Hematopoietic multipotent progenitor cell (in vitro differentiated cells): ENCODE data around the gene MALRD1. TPM values are rescaled to one million over a fixed set of nuclear protein-coding genes. Genes with fewer than 3 reads are reported as not detected.

Source experiments
- DNase-seq, 3 donors: peaks; one replicate each; pipeline ENCODE4 v3.0.0-alpha.2; 2011 to 2015; ENCODE audit warnings: low read depth in 2 of 3, low spot score in 2 of 3
- total RNA-seq: library from RNA; depleted of rRNA; stranded (reverse); fragments of >200 nt; gene quantifications from one replicate; pipeline ENCODE4 v1.2.3, GENCODE V29; 2012

The MALRD1 gene
- total RNA-seq, 1 donor, result 35.5 TPM

DNA sequence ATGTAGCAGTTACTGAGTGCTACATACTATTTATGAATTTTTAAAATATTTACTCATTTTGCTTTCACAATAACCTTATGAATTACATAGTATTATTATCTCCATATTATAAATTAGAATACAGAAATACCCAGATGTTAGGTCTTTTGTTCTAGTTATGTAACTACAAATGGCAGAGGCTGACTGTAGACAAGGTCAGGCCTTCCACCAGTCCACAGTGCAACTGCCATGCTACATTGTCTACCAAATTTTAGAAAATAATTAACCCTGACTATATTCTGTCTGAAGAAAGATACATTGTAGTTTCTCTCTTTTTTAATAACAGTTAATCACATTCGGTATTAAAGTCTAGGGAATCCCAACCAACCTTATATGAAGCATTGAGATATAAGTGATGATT, 280.9 kb downstream of the MALRD1 start:
- no peak for DNase-seq

GRCh38 chr10:19332304-19332703, 283.7 kb downstream of the MALRD1 start:
- no peak for DNase-seq

GRCh38 chr10:19333631-19334030, 285.0 kb downstream of the MALRD1 start:
- DNase-seq, result no peak

DNA sequence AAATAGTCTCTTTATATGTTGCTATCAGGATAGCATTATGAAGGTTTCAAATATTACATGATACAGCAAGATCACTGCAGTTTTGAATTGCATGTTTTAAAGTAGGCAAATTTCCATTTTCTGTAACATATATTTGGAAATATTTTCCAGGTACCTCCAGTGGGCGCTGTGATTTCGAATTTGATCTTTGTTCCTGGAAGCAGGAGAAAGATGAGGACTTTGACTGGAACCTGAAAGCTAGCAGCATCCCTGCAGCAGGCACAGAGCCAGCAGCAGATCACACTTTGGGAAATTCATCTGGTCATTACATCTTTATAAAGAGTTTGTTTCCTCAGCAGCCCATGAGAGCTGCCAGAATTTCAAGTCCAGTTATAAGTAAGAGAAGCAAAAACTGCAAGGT, 299.0 kb downstream of the MALRD1 start:
- no peak for DNase-seq

GRCh38 chr10:19367176-19367575, 318.6 kb downstream of the MALRD1 start:
- DNase-seq, result no peak

DNA sequence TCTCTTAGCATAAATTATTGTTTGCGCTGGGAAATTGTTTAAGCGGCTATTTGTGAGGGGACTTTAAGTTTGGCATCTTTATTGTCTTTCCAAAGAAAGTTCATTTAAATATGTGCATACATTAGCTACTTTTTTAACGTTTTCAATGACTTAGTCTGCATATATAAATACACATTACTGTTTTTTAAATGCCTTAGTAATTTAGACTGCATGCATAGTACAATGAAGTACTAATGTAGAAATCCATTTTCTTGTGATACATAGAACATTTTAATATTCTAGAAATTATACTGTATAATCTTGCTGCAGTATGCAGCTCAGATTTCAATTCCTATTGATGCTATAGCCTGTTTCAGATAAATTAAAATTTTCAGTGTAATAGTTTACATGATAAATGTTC, 325.4 kb downstream of the MALRD1 start:
- DNase-seq, result no peak

- no peak for DNase-seq
Measured at GRCh38 chr10:19385846-19386450, 337.3 kb downstream of the MALRD1 start.

DNA sequence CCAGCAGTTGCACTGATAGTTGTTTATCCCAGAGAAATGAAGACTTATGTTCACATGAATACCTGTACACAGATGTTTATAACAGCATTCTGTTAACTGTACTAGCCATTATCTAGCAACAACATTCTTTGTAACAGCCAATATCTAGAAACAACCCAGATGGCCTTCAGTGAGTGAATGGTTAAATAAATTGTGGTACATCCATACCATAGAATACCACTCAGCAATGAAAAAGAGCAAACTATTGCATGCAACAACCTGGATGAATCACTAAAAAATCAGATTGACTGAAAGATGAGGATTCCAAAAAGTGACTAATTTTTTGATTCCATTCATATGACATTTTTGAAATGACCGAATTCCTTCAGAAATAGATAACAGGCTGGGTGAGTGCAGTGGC, 360.3 kb downstream of the MALRD1 start:
- no peak for DNase-seq

GRCh38 chr10:19411119-19411518, 362.5 kb downstream of the MALRD1 start:
- no peak for DNase-seq

DNA sequence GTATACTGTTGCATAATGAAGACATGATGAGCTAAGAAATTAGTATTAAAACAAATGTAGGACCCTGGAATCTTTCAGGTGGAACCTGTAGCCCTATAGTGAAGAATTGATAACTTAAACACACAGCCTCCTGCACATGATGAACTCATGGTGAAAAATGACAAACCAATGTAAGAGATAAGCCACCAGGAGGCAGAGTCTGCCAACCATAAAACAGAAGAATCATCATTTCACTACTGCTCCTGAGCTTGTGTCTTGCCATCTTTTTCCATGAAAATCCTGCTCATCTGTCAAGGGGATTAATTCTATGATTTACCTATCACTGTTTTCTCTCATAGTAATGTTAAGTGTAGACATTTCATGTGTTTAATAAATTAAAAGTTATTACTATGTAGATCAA, 363.9 kb downstream of the MALRD1 start:
- peak in 2 of 3 donors; percentile 12 to 46 for DNase-seq

DNA sequence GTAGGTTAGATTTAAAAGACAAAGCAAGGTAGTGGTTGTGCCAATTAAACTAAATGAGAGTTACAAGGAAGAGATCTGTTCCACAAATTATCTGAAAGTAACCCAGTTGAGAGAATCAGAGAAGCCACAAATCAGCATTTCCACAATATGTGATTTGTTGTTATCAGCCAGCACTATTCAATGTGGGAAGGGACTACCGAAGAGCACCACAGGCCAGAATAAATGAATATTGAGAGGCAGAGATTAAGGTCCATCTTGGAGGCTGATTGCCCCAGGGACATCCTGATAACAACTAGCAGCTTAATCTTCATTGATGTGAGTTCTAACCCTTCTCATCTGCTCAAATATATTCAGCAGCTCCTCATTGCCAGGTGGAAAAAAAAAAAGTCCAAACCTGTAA, 367.6 kb downstream of the MALRD1 start:
- no peak for DNase-seq

DNA sequence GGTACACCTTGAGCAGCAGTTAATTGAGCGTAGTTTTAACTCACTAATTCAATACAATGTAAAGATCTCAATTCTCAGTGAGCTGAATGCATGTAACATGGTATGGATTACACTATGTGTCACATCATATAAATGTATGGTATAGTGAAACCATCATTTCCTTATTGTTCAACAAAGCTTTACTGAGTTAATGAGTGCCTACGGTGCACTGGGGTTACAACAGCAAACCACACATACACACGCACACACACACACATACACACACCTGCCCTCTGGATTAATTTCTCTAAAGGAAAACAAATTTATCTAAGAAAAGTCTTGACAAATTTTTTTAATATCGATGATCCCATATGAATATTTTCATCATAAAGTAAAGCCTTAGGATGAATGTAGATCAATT, 369.1 kb downstream of the MALRD1 start:
- DNase-seq, result no peak

GRCh38 chr10:19421674-19422073, 373.1 kb downstream of the MALRD1 start:
- DNase-seq, result no peak

DNA sequence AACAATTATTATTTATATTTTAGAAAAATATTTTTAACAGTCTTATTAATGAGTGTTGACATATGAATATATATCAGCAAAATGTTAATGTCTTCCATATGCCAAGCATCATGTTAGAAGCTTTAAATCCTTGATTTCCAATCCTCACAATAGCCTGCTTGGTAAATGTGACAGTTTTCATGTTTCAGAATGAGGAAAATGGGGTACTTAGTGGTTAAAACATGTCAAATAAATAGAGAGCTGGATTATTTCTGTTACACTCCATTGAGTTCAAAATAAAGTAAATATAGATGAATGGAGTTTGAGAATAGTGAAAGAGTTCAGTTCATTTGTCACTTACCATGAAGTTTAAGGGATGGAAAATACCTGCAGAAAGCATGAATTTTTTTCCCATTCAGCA, 377.4 kb downstream of the MALRD1 start:
- no peak for DNase-seq

DNA sequence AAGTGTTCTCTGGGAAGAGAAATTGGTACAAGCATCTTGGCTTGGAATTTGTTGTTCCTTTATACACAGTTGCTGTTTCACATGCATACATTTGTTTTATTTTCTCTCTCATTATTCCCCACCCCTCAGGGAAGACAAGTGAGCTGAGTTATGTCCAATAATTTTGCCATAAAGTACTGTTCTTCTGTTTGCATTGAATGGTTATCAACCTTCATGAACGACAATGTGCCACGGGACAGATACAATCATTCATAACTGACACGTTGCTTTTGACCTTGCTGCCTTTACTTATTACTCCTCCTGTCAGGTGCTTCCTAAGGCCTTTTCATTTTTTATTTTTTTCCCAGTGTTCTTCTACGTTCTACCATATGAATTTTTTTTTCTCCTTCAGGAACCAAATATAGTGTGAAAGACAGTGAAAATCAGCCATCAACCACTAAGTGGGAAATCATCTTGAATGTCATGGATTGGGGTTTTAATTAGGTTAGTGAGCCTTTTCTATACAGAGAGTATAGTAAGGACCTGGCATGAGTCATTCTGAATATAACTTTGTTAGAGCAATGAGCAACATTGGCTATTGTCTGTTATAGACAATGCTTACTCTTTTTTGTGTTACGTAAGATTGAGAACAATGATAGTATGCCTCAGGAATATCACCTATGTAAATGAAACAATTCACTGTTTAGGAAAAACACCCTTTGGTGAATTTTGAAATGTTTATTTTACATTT, 383.2 kb downstream of the MALRD1 start:
- DNase-seq, result no peak

- no peak for DNase-seq
Measured at GRCh38 chr10:19449860-19450259, 401.3 kb downstream of the MALRD1 start.

DNA sequence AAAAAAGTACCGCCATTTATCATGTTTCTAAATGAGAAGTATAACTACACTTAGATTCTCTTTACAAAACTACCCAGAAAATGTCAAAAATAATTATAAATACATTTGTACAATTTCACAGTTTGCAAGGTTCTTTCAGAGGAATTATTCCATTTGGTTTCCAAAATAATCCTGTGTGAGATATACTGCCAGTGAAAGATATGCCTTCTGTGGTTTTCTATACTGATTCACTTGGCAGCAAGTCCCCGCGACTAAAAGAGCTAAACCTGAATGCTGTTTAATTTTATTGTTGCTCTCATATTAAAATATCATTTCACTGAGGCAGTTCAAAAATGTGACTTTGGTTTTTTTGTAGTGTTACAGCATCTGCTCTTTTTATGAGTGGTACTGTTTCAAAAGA, 402.8 kb downstream of the MALRD1 start:
- no peak for DNase-seq

DNA sequence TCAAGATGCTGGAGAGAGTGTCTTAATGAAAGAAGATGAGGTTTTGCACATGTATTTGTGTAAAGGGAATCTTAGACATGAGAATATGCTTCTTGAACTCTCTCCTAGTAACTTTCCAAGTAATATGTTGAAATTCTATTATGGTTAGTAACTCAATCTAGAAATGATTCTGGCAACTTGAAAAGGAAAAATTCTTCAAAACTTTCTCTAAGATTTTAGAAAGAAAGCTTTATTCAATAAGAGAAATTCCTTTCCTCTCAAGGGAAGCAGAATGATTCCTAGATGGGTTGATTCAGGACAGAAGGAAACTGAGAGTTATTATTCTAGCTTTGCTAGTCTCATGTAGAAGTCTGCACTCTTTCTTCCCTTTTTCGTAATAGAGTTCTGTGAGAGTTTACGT, 403.3 kb downstream of the MALRD1 start:
- no peak for DNase-seq

GRCh38 chr10:19453967-19454366, 405.4 kb downstream of the MALRD1 start:
- no peak for DNase-seq

GRCh38 chr10:19461588-19461987, 413.0 kb downstream of the MALRD1 start:
- DNase-seq, result no peak

- no peak for DNase-seq
Measured at GRCh38 chr10:19466709-19467108, 418.1 kb downstream of the MALRD1 start.

DNA sequence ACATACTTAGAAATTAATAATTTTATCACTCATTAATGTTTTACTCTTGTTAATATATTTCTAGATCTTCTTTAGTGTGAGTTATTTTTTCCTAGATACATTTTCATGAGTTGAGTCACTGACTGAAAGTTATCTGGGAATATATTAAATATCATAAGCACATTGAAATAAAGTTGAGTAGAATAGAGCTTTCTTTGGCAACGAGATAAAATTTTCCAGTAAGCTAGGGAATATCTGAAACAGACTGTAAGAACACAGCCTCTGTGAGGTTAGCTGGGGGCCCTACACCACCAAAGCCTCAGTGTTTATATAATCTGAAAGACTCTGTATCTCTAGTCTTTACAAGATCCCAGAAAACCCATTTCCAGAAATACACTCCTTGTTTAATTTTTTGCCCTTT, 419.8 kb downstream of the MALRD1 start:
- no peak for DNase-seq

DNA sequence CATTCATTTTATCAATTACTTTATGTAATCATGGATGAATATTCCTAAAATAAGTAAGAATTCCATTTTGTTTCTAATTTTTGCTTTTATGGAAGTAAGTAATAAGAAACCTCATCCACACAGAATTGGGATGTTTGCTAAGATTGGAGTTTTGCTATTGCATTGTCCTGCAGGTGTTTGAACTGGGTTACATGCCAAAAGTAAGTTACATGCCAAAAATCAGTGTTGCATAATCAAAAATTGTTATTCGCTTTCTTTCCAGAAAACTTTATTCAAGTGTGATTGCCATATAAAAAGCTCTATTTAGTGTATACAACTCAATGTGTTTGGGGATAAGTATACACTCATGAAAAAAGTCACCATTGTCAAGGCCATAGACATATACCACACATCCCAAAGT, 420.9 kb downstream of the MALRD1 start:
- DNase-seq, result no peak
